Measurements from ENCODE around the gene OR52A5. TPM values are rescaled to one million over a fixed set of nuclear protein-coding genes. Genes with fewer than 3 reads are reported as not detected.

OR52A5 gene
- total and polyA plus RNA-seq, 2 experiments from 2014 or later, result 0.11 to 0.24 TPM

DNA sequence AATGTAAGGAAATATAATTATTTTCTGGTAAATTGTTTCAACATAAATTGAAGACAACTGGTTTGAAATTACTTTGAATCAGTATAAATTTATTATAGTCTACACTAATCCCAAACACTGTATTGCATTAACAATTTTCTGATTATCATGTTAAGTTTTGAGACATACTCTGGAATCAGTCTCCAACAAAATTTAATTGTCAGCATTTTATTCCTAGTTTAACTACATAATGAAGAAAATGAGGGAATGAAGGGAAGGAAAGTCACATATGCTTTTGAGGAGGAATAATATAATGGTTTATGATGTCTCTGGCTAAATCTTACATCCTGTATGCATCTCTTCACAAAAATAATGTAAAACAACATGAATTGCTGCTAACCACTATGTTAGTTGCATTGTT is 54.6 kb downstream of the OR52A5 start:
- Histone ChIP-seq H3K27ac (ENCODE audit: low read depth) (no peak overlapping the region), H3K27me3 (ENCODE audit: insufficient read depth) (no peaks in the 10 kb centered on the region), H4K20me1 (replicated peaks; ENCODE audit: insufficient read depth) (no peaks in the 10 kb centered on the region), H3K9me2 (ENCODE audit: insufficient read depth) (0 out of 2 replicates have a peak, but pooled peaks cover 3% of the 10 kb centered on the region), H3K4me3 (no peak overlapping the region), H2AFZ (no peak overlapping the region), H3K4me2 (no peak overlapping the region), H3F3A (replicated peaks; ENCODE audit: low read depth) (no peaks in the 10 kb centered on the region), H3K4me1 (ENCODE audit: insufficient read depth) (no peaks in the 10 kb centered on the region), H3K36me3 (ENCODE audit: insufficient read depth) (no peaks in the 10 kb centered on the region), H3K79me2 (replicated peaks; ENCODE audit: insufficient read depth) (no peaks in the 10 kb centered on the region)
- Mint-ChIP-seq H3K4me3 (no peak overlapping the region), H3K4me1 (0 out of 3 replicates have a peak, but pooled peaks cover 2% of the 10 kb centered on the region), H3K27me3 (ENCODE audit: insufficient read depth, low read depth, poor library complexity) (no peaks in the 10 kb centered on the region), H3K9me3 (no peaks in the 10 kb centered on the region), H3K36me3 (ENCODE audit: low read depth) (no peaks in the 10 kb centered on the region), H3K27ac (no peak overlapping the region)
- DNase-seq (ENCODE audit: low spot score), result no peak
- TF ChIP-seq, protein P1, sequence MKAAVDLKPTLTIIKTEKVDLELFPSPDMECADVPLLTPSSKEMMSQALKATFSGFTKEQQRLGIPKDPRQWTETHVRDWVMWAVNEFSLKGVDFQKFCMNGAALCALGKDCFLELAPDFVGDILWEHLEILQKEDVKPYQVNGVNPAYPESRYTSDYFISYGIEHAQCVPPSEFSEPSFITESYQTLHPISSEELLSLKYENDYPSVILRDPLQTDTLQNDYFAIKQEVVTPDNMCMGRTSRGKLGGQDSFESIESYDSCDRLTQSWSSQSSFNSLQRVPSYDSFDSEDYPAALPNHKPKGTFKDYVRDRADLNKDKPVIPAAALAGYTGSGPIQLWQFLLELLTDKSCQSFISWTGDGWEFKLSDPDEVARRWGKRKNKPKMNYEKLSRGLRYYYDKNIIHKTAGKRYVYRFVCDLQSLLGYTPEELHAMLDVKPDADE (IDR thresholded peaks at IDR 0.05), result no peak
- TF ChIP-seq, protein P2, sequence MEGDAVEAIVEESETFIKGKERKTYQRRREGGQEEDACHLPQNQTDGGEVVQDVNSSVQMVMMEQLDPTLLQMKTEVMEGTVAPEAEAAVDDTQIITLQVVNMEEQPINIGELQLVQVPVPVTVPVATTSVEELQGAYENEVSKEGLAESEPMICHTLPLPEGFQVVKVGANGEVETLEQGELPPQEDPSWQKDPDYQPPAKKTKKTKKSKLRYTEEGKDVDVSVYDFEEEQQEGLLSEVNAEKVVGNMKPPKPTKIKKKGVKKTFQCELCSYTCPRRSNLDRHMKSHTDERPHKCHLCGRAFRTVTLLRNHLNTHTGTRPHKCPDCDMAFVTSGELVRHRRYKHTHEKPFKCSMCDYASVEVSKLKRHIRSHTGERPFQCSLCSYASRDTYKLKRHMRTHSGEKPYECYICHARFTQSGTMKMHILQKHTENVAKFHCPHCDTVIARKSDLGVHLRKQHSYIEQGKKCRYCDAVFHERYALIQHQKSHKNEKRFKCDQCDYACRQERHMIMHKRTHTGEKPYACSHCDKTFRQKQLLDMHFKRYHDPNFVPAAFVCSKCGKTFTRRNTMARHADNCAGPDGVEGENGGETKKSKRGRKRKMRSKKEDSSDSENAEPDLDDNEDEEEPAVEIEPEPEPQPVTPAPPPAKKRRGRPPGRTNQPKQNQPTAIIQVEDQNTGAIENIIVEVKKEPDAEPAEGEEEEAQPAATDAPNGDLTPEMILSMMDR (conservative IDR thresholded peaks at IDR 0.05; ENCODE audit: low read depth in 2 of 2), result no peak
- TF ChIP-seq REST (IDR thresholded peaks at IDR 0.05; ENCODE audit: unreplicated experiment) (no peak), POLR2AphosphoS5 (IDR thresholded peaks at IDR 0.05; ENCODE audit: low read depth) (no peak)
- ATAC-seq, result no peak

DNA sequence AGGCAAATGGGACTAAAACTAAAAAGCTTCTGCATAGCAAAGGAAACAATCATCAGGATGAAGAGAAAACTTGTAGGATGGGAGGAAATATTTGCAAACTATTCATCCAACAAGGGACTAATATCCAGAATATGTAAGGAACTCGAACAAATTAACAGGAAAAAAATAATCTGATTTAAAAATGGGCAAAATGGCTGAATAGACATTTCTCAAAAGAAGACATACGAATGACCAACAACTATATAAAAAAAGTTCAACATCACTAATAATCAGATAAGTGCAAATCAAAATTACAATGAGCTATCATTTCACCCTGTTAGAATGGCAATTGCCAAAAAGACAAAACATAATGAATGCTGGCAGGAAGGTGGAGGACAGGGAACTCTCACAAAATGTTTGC is 56.8 kb downstream of the OR52A5 start:
- no peaks in the 10 kb centered on the region for H3K4me1 Mint-ChIP-seq
- no peak overlapping the region for H3K27ac Mint-ChIP-seq
- TF ChIP-seq EZH2phosphoT487 (IDR thresholded peaks at IDR 0.05; ENCODE audit: unreplicated experiment) (no peak), EZH2 (IDR thresholded peaks at IDR 0.05; ENCODE audit: low read depth, unreplicated experiment) (no peak), STAT1 (IDR thresholded peaks at IDR 0.05; ENCODE audit: unreplicated experiment) (no peak), NANOG (IDR thresholded peaks at IDR 0.05; ENCODE audit: borderline replicate concordance) (no peak), ZNF114 (CRISPR knock-in tag; IDR thresholded peaks at IDR 0.05) (no peak)
- TF ChIP-seq, protein P3, sequence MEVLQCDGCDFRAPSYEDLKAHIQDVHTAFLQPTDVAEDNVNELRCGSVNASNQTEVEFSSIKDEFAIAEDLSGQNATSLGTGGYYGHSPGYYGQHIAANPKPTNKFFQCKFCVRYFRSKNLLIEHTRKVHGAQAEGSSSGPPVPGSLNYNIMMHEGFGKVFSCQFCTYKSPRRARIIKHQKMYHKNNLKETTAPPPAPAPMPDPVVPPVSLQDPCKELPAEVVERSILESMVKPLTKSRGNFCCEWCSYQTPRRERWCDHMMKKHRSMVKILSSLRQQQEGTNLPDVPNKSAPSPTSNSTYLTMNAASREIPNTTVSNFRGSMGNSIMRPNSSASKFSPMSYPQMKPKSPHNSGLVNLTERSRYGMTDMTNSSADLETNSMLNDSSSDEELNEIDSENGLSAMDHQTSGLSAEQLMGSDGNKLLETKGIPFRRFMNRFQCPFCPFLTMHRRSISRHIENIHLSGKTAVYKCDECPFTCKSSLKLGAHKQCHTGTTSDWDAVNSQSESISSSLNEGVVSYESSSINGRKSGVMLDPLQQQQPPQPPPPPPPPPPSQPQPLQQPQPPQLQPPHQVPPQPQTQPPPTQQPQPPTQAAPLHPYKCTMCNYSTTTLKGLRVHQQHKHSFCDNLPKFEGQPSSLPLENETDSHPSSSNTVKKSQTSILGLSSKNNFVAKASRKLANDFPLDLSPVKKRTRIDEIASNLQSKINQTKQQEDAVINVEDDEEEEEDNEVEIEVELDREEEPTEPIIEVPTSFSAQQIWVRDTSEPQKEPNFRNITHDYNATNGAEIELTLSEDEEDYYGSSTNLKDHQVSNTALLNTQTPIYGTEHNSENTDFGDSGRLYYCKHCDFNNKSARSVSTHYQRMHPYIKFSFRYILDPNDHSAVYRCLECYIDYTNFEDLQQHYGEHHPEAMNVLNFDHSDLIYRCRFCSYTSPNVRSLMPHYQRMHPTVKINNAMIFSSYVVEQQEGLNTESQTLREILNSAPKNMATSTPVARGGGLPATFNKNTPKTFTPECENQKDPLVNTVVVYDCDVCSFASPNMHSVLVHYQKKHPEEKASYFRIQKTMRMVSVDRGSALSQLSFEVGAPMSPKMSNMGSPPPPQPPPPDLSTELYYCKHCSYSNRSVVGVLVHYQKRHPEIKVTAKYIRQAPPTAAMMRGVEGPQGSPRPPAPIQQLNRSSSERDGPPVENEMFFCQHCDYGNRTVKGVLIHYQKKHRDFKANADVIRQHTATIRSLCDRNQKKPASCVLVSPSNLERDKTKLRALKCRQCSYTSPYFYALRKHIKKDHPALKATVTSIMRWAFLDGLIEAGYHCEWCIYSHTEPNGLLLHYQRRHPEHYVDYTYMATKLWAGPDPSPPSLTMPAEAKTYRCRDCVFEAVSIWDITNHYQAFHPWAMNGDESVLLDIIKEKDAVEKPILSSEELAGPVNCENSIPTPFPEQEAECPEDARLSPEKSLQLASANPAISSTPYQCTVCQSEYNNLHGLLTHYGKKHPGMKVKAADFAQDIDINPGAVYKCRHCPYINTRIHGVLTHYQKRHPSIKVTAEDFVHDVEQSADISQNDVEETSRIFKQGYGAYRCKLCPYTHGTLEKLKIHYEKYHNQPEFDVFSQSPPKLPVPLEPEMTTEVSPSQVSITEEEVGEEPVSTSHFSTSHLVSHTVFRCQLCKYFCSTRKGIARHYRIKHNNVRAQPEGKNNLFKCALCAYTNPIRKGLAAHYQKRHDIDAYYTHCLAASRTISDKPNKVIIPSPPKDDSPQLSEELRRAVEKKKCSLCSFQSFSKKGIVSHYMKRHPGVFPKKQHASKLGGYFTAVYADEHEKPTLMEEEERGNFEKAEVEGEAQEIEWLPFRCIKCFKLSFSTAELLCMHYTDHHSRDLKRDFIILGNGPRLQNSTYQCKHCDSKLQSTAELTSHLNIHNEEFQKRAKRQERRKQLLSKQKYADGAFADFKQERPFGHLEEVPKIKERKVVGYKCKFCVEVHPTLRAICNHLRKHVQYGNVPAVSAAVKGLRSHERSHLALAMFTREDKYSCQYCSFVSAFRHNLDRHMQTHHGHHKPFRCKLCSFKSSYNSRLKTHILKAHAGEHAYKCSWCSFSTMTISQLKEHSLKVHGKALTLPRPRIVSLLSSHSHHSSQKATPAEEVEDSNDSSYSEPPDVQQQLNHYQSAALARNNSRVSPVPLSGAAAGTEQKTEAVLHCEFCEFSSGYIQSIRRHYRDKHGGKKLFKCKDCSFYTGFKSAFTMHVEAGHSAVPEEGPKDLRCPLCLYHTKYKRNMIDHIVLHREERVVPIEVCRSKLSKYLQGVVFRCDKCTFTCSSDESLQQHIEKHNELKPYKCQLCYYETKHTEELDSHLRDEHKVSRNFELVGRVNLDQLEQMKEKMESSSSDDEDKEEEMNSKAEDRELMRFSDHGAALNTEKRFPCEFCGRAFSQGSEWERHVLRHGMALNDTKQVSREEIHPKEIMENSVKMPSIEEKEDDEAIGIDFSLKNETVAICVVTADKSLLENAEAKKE (CRISPR knock-in tag; IDR thresholded peaks at IDR 0.05), result no peak

More for the DNA sequence above, 56.8 kb downstream of the OR52A5 start:
- Mint-ChIP-seq H3K36me3 (ENCODE audit: low read depth) (no peaks in the 10 kb centered on the region), H3K9me3 (no peaks in the 10 kb centered on the region), H3K4me3 (no peak overlapping the region), H3K27me3 (ENCODE audit: insufficient read depth, low read depth, poor library complexity) (no peaks in the 10 kb centered on the region)
- no peaks in the 10 kb centered on the region for H3K4me1 ChIP-seq (ENCODE audit: insufficient read depth)
- no peak overlapping the region for H3K4me3 ChIP-seq
- H3K27ac ChIP-seq (ENCODE audit: low read depth), result no peak overlapping the region
- H3K36me3 ChIP-seq (ENCODE audit: insufficient read depth), result no peaks in the 10 kb centered on the region
- no peaks in the 10 kb centered on the region for H4K20me1 ChIP-seq (replicated peaks; ENCODE audit: insufficient read depth)
- DNase-seq (ENCODE audit: low spot score), result no peak
- no peak for ATAC-seq
- no peak overlapping the region for H2AFZ ChIP-seq
- H3K27me3 ChIP-seq (ENCODE audit: insufficient read depth), result no peaks in the 10 kb centered on the region
- no peaks in the 10 kb centered on the region for H3F3A ChIP-seq (replicated peaks; ENCODE audit: low read depth)
- 0 out of 2 replicates have a peak, but pooled peaks cover 3% of the 10 kb centered on the region for H3K9me2 ChIP-seq (ENCODE audit: insufficient read depth)
- H3K4me2 ChIP-seq, result no peak overlapping the region
- no peaks in the 10 kb centered on the region for H3K79me2 ChIP-seq (replicated peaks; ENCODE audit: insufficient read depth)

Measured in GM23338 (cell line).